ENCODE measurements around the gene ALDOB. TPM values are rescaled to one million over a fixed set of nuclear protein-coding genes. Genes with fewer than 3 reads are reported as not detected.

ALDOB gene
- total RNA-seq, 1 donor from 2014 or later = 0.20 TPM

DNA sequence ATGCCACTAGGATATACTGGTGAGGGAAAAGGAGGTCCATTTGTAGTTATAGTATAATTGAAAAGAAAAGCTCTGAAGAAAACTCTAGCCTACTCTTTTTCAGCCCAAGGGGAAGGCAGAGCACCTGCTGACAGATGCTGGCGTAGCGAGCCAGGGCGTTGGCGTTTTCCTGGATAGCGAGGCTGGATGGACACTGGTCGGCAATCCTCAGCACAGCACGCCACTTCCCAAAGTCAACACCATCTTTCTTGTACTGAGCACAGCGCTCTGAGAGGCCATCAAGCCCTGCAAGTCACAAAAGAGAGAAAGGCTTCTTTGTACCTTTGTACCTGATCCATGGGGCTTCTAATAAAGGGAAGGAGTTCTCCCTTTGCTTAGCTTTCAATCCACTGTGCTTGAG is 8.2 kb downstream of the ALDOB start:
- no peak for DNase-seq (ENCODE audit: low read depth in 2 of 2)

- DNase-seq (ENCODE audit: low read depth in 2 of 2) = no peak
Measured at GRCh38 chr9:101421653-101422065, 13.9 kb downstream of the ALDOB start.

DNA sequence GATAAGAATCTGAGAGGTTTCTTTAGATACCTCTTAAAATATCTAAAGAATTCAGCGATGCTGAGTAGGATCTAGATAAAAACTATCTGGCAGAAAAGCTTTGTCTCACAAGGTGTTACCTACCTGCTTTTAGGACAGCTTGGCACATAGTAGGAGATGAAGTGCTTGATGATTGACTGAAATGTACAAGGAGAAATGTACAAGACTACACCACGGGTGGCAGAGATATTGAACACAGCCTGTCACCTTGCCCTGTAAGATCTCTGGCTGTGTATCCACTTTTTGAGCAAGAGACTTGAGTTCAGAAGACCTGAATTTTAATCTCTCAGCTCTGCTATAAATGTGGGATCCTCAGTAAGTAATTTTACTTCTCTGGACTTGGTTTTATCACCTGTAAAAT is 15.7 kb downstream of the ALDOB start:
- no peak for DNase-seq (ENCODE audit: low read depth in 2 of 2)

- DNase-seq (ENCODE audit: low read depth in 2 of 2) = no peak
Measured at GRCh38 chr9:101418518-101419430, 16.8 kb downstream of the ALDOB start.

DNA sequence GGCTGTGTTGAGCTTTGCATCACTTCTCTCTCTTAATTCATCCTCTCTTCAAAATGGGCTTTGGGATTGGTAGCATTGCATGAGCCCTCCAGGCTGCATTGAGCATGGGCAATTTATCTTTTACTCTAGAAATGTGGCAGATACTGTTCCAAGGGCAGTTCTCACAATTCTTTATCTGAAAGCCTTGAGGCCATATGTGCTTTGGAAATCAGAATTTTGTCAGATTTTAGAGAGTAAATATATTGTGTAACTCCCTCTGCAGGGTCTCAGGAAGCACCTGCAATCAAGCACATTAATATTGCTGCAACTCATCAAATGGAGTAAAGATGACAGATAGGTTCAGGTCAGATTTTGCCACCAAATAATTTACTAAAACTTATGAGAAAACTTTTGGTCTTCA is 17.6 kb downstream of the ALDOB start:
- DNase-seq (ENCODE audit: low read depth in 2 of 2) = no peak

DNA sequence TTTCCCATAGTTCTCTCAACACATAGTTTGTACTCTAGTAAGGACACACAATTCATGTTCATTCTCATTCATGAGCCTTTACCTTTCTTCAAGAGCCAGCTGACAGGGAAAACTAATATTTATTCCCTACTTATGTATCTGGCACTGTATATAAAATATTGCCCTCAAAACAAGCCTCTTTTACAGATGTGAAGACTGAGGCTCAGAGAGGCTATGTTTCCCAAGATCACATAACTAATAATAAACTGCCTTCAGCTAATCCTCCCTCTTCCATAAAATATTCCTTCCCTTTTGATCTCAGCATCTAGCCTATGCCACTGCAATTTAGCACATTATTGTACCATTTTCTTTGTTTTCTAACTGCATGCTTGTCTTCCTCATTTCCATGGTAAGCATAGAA is 18.2 kb downstream of the ALDOB start:
- no peak for DNase-seq (ENCODE audit: low read depth in 2 of 2)

- no peak for DNase-seq (ENCODE audit: low read depth in 2 of 2)
Measured at GRCh38 chr9:101415578-101415977, 20.0 kb downstream of the ALDOB start.

GRCh38 chr9:101414839-101415238 is 20.7 kb downstream of the ALDOB start:
- no peak for DNase-seq (ENCODE audit: low read depth in 2 of 2)

DNA sequence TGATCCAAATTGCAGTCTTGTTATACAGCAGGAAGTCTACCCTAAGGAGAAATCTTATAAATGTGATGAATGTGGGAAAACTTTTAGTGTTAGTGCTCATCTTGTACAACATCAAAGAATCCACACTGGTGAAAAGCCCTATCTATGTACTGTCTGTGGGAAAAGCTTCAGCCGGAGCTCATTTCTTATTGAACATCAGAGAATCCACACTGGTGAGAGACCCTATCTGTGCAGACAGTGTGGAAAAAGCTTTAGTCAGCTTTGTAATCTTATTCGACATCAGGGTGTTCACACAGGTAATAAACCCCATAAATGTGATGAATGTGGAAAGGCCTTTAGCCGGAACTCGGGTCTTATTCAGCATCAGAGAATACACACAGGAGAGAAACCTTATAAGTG is 26.5 kb downstream of the ALDOB start:
- peak in 1 of 2 donors; percentile 8 for DNase-seq (ENCODE audit: low read depth in 2 of 2)

DNA sequence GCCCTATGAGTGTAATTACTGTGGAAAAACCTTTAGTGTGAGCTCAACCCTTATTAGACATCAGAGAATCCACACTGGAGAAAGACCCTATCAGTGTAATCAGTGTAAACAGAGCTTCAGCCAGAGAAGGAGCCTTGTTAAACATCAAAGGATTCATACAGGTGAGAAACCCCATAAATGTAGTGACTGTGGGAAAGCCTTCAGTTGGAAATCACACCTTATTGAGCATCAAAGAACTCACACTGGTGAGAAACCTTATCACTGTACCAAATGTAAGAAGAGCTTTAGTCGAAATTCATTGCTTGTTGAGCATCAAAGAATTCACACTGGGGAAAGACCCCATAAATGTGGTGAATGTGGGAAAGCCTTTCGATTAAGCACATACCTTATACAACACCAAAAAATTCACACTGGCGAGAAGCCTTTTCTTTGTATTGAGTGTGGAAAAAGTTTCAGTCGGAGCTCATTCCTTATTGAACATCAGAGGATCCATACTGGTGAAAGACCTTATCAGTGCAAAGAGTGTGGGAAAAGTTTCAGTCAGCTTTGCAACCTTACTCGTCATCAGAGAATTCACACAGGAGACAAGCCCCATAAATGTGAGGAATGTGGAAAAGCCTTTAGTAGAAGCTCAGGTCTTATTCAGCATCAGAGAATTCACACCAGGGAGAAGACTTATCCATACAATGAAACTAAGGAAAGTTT is 27.0 kb downstream of the ALDOB start:
- no peak for DNase-seq (ENCODE audit: low read depth in 2 of 2)

DNA sequence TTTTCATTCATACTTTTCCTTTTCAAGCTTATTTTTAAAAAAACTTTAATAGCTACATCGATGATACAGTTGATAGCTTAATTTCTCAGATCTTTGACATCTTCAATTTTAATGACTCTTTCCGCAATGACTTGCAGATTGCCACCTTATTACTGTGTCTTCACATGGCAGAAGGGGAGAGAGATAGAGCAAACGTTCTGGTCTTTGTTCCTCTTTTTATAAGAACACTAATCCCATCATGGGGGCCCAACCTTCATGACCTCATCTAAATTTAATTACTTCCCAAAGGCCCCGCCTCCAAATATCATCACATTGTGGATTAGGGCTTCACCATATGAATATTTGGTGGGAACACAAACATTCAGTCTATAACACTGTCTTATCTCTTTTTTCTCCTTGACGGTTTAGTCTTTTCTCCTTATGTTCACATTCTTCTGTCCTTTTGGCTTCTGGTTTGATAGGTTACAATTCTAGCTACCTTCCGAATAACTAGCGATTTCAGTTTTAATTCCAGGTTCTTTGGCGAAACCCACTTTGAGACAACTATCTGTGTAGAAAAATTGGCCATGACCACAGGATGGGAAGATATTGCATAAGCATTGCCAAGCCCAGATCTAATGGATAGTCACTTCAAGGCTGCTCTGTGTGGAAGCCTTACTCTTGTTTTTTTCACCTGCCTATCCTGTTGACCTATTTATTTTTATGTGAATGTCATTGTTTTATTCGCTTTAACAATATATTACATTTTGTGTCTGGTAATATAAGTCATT is 31.9 kb downstream of the ALDOB start:
- DNase-seq (ENCODE audit: low read depth in 2 of 2) = no peak

DNA sequence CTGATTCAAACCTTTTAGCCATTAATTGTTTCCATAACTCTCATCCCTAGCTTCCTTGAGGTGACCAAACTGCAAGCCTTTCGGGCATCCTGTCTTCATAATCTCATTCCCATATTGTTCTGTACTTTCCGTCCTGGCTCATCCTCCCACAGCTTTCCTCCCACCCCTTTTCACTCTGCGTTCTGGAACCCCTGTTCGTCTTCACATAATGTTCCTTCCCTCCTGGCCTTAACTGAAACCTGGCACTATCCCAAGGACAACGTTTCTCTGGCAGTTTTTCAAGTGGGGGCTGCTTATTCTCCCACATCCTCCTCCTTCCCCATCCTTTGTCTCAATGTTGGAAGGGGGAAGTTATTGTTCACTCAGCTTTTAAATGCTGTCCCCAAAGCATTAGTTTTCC is 35.5 kb downstream of the ALDOB start:
- peak; percentile 33 to 69 for DNase-seq (ENCODE audit: low read depth in 2 of 2)

GRCh38 chr9:101399643-101399970 is 36.0 kb downstream of the ALDOB start:
- DNase-seq (ENCODE audit: low read depth in 2 of 2) = peak in 1 of 2 donors; percentile 5

- peak; percentile 6 for DNase-seq (ENCODE audit: low read depth in 2 of 2)
Measured at GRCh38 chr9:101398930-101399642, 36.5 kb downstream of the ALDOB start.

- peak; percentile 98 to 100 for DNase-seq (ENCODE audit: low read depth in 2 of 2)
Measured at GRCh38 chr9:101398068-101398929, 37.3 kb downstream of the ALDOB start, which contains the start of the genes MRPL50 and ZNF189. Gene MRPL50 (minus strand): TSS chr9:101398618. CDS start chr9:101398592, 26 bp downstream. Gene ZNF189 (plus strand): TSS chr9:101398851. CDS start chr9:101399157, 306 bp downstream.

DNA sequence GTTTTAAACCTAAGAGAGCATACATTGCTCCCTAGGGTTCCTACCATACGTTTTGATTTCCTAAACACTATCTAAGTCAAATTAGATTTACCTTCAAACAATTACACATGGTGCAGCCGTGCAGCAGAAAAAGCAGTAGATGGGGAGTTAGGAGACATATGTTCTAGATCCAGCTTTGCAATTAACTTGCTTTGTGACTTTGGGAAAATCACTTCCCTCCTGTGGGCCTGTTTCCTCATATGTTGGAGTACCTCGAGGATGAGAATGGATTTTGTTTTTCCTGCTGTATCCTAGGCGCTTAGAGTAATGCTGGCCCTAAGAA is 37.9 kb downstream of the ALDOB start:
- DNase-seq (ENCODE audit: low read depth in 2 of 2) = no peak

- no peak for DNase-seq (ENCODE audit: low read depth in 2 of 2)
Measured at GRCh38 chr9:101394687-101395086, 40.9 kb downstream of the ALDOB start.

- DNase-seq (ENCODE audit: low read depth in 2 of 2) = no peak
Measured at GRCh38 chr9:101393135-101393534, 42.4 kb downstream of the ALDOB start.

GRCh38 chr9:101388507-101388993 is 47.0 kb downstream of the ALDOB start:
- DNase-seq (ENCODE audit: low read depth in 2 of 2) = peak in 1 of 2 donors; percentile 9

DNA sequence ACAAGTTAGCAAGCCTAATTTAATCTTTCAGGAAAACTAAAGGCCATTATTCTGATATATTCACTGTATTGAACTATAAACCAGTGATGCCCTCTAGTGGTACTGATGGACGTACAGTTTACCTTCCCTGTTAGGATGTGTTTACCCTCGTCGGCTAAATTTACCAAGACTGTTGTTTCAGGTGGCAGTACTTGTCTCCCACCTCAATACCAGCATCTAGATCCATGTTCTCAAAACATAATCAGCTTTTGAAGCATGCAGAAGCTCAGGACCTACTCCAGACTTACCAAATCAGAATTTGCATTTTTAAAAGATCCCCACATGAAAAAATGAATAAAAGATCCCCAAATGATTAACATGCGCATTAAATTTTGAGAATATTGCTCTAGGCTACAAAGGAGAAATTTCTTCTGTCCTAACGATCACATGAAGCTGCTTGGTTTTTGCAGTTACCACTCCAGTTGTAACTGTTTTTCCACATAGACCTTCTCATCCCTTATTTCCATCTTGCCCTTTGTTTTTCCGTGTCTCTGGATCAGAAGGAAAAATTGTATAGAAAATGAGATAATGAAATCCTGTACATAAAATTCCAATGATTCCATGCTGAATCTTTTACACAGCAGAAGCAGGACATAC is 47.6 kb downstream of the ALDOB start:
- DNase-seq (ENCODE audit: low read depth in 2 of 2) = peak; percentile 56 to 57
